Rectal smooth muscle tissue (tissue), 1 donor: ENCODE data around the gene CAMSAP1.

Experiments used
- H3K27ac ChIP-seq: one replicate; pipeline ENCODE4 v1.7.0; 2013; ENCODE audit warnings: low read depth, low read length, inconsistent platforms
- H3K27me3 ChIP-seq: one replicate; pipeline ENCODE4 v1.7.0; 2013; ENCODE audit warnings: low read length; ENCODE audit not compliant: control insufficient read depth, insufficient read depth
- H3K36me3 ChIP-seq: one replicate; pipeline ENCODE4 v1.7.0; 2013; ENCODE audit warnings: low read length; ENCODE audit not compliant: control insufficient read depth, insufficient read depth
- H3K4me1 ChIP-seq: one replicate; pipeline ENCODE4 v1.7.0; 2013; ENCODE audit warnings: low read length; ENCODE audit not compliant: control insufficient read depth, insufficient read depth
- H3K4me3 ChIP-seq: one replicate; pipeline ENCODE4 v1.7.0; 2013; ENCODE audit warnings: low read length
- H3K9ac ChIP-seq: one replicate; pipeline ENCODE4 v1.7.0; 2013; ENCODE audit warnings: low read length

The CAMSAP1 gene

DNA sequence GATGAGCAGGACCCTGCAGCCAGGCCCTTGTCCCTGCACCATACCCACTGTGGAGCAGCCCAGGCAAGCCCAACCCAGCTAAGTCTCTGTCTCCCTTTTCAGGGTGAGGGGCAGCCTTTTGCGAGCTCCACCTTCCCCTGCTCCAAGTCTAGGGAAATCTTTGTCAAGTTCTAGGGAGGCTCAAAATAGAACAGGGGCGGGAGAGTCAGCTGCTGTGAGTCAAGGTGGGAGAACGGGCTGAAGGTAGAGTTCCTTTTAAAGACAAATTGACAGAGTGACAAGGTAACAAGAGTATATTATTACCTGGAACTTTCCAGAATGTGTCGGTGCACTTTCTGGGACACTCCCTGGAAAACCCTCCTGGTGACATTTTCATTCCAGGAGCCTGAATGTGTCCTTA is 140.6 kb downstream of the CAMSAP1 start:
- Histone ChIP-seq H3K36me3 (no peaks in the 10 kb centered on the region), H3K9ac (no peak overlapping the region), H3K4me3 (no peak overlapping the region), H3K27ac (no peak overlapping the region), H3K27me3 (no peaks in the 10 kb centered on the region), H3K4me1 (no peaks in the 10 kb centered on the region)

DNA sequence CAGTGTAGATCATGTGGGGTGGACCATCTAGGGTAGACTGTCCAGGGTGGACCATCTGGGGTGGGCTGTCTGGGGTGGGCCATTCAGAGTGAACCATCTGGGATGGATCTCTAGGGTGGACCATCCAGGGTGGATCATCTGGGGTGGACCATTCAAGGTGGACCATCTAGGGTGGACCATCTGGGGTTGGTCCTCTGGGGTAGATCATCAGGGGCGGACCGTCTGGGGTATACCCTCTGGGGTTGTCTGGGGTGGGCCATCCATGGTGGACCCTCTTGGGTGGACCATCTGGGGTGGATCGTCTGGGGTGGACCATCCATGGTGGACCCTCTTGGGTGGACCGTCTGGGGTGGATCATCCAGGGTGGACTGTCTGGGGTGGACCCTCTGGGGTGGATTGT is 141.1 kb downstream of the CAMSAP1 start:
- no peaks in the 10 kb centered on the region for H3K27me3 ChIP-seq
- H3K4me3 ChIP-seq, result no peak overlapping the region
- no peaks in the 10 kb centered on the region for H3K4me1 ChIP-seq
- no peak overlapping the region for H3K9ac ChIP-seq
- no peak overlapping the region for H3K27ac ChIP-seq
- no peaks in the 10 kb centered on the region for H3K36me3 ChIP-seq

DNA sequence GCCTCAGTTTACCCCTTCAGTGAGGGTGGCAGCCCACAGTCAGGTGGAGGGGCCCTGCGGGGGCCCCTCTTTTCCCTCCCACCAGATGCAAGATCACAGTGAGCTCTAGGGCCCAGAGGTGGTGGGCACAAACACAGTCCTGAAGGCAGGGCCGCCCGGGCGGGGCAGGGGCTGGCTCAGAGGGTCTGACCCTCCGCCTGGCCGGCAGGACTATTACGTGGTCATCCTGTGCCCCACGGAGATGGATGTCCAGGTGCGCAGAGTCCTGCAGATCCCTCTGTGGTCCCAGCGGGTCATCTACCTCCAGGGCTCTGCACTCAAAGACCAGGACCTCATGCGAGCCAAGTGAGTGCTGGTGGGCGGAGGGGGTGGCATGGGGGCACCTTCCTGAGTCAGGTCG is 141.9 kb downstream of the CAMSAP1 start:
- no peak overlapping the region for H3K27ac ChIP-seq
- no peak overlapping the region for H3K9ac ChIP-seq
- H3K27me3 ChIP-seq, result no peaks in the 10 kb centered on the region
- no peaks in the 10 kb centered on the region for H3K36me3 ChIP-seq
- no peaks in the 10 kb centered on the region for H3K4me1 ChIP-seq
- H3K4me3 ChIP-seq, result no peak overlapping the region

DNA sequence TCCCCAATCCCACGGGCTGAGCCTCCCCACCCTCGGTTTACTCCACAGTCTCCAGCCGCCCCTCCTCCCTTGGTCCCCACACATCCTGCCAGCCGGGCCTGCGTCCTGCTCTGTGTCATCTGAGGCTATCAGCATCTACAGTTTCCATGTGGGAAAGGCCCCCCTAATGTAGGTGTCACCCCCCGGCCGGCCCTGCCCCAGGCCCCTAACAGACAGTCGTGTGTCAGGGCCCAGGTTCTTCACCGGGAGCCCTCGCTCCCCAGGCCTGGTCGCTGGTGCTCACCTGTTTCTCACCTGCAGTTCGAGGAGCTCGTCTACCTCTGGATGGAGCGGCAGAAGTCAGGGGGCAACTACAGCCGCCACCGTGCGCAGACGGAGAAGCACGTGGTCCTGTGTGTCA is 142.6 kb downstream of the CAMSAP1 start:
- no peak overlapping the region for H3K4me3 ChIP-seq
- H3K27ac ChIP-seq, result no peak overlapping the region
- no peak overlapping the region for H3K9ac ChIP-seq
- no peaks in the 10 kb centered on the region for H3K36me3 ChIP-seq
- H3K27me3 ChIP-seq, result no peaks in the 10 kb centered on the region
- no peaks in the 10 kb centered on the region for H3K4me1 ChIP-seq

DNA sequence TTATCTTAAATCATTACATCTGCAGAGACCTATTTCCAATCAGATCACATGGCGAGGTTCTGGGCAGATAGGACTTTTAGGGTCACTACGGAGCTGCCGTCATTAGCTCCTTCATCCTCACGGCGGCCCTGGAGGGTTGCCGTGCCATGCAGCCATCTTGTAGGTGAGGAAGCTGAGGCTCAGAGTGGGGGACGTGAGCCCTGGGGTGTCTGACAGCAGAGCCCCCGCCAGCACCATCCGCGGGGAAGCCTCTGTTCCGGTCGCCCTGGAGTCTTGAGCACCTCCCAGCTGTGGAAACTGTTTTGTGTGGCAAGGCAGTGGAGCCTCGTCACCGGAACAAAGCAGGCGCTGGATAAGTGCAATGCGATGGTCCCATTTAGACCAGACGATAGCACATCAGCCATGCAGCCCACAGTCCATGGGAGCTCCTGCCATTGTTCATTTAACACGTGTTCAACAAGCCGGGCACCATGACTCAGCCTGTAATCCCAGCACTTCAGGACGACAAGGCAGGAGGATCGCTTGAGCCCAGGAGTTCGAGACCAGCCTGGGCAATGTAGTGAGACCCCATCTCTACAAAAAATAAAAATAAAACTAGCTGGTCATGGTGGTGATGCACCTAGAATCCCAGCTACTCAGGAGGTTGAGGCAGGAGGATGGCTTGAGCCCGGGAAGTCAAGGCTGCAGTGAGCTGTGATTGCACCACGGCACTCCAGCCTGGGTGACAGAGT is 143.5 kb downstream of the CAMSAP1 start:
- no peak overlapping the region for H3K4me3 ChIP-seq
- H3K9ac ChIP-seq, result no peak overlapping the region
- H3K4me1 ChIP-seq, result no peaks in the 10 kb centered on the region
- no peaks in the 10 kb centered on the region for H3K36me3 ChIP-seq
- H3K27ac ChIP-seq, result no peak overlapping the region
- no peaks in the 10 kb centered on the region for H3K27me3 ChIP-seq

DNA sequence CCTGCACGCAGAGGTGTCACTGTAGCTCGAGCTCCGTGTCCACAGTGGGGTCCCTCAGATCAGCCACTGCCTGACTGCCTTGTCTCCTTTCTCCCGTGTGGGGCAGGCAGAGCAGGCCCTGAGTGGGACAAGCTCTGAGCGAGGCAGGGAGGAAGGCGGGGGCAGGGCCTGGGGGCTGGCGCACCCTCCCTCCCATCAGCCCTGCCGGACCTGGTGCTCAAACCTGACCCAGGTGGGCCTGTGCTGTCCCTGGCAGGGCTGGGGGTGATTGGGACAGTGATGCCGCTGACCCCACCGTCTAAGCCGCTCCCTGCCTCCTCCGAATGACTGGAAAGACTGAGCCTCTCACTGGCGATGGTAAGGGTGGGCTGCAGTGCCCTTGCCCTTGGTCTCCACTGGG is 144.4 kb downstream of the CAMSAP1 start:
- Histone ChIP-seq H3K27ac (no peak overlapping the region), H3K4me3 (no peak overlapping the region), H3K9ac (no peak overlapping the region), H3K36me3 (no peaks in the 10 kb centered on the region), H3K4me1 (no peaks in the 10 kb centered on the region), H3K27me3 (no peaks in the 10 kb centered on the region)

DNA sequence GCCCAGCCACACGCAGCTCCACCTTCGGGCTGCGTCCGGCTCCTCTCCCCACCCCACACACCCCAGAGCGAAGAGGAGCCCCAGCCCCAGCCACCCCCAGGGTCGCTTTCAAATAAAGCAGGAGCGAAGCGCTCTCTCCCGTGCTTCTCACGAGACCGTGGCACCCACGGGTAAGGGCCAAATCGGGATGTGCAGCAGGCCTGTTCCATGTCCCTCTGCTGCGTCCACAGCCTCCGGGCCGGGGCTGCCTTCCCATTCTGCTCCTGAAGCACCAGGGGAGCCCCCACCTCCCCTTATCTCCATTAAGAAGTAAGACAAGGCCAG is 145.5 kb downstream of the CAMSAP1 start:
- H3K27ac ChIP-seq, result no peak overlapping the region
- H3K4me1 ChIP-seq, result no peaks in the 10 kb centered on the region
- no peak overlapping the region for H3K4me3 ChIP-seq
- no peaks in the 10 kb centered on the region for H3K36me3 ChIP-seq
- no peaks in the 10 kb centered on the region for H3K27me3 ChIP-seq
- H3K9ac ChIP-seq, result no peak overlapping the region

DNA sequence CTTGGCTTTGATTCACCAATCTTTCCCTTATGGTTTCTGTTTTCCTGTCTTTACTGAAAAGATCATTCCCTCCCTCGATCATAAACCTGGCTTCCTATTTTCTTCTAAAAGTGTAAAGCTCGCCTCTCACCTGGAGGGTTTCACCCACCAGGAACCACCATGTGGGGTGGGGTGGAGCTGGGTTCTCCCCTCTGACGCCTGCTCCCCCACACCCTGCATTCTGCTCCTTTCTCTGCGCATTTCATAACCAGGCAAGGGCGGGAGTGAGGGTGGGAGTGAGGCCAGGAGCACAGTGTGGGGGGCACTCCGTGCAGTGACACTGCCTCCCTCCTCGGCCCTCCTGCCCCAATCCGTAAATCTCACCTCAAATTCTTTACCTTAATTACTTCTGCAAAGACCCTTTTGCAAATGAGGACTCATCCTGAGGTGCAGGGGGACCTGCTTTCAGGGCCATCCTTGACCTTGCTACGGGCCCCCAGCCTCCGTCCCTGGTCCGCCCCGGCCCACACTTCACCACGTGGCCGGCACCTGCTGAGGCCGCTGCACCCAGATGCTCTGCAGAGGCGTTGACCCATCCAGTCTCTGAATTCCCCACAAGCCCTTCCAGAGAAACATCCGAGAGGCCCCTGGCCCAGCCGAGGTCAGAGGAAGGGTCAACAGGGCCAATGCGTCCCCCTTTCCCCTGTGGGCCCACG is 146.0 kb downstream of the CAMSAP1 start:
- no peak overlapping the region for H3K27ac ChIP-seq

DNA sequence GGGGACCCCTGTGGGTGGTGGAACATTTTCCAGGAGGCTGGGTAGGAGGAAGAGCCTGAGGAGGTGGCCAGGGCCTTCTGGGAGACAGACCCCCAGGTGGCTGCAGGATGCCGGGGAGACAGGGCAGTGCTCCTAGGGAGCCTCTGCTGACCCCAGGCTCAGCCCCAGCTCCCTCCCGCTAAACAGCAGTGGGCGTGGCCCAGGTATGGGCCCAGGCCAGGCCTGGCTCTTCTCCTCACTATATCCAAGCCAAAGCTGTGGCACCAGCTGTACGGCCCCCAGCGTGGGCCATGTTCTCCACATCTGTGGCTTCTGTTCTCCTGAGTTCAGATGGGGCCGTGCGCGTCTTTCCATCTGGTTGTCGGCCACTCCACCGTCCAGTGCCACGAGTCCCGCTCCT is 146.9 kb downstream of the CAMSAP1 start:
- Histone ChIP-seq H3K27ac (no peak overlapping the region), H3K36me3 (no peaks in the 10 kb centered on the region), H3K27me3 (no peaks in the 10 kb centered on the region), H3K9ac (no peak overlapping the region), H3K4me3 (no peak overlapping the region), H3K4me1 (no peaks in the 10 kb centered on the region)

More for the DNA sequence above, 146.0 kb downstream of the CAMSAP1 start:
- Histone ChIP-seq H3K4me1 (no peaks in the 10 kb centered on the region), H3K27me3 (no peaks in the 10 kb centered on the region), H3K4me3 (no peak overlapping the region), H3K36me3 (no peaks in the 10 kb centered on the region), H3K9ac (no peak overlapping the region)

DNA sequence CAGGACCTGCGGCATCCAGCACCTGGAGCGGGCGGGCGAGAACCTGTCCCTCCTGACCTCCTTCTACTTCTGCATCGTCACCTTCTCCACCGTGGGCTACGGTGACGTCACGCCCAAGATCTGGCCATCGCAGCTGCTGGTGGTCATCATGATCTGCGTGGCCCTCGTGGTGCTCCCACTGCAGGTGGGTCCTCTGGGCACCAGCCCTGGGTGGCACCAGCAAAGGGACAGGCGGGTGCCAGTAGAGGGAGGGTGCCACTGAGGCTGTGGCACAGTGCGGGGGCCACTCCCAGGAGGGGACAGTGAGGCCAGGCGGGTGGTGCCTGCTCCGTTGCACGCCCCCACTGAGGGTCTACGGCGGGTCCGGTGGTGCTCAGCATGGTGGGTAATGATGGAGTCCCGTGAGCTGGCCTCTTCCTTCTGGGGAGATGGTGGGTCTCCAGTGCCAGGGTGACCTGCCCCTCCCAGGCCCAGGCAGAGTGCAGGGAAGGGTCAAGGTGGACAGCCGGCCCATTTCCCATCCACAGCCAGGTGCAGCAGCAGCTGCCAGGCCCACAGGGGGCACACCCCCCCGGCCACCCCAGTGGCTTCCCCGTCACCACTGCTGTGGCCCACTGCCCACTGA is 147.6 kb downstream of the CAMSAP1 start:
- H3K9ac ChIP-seq, result no peak overlapping the region
- no peaks in the 10 kb centered on the region for H3K27me3 ChIP-seq
- no peaks in the 10 kb centered on the region for H3K4me1 ChIP-seq
- no peak overlapping the region for H3K4me3 ChIP-seq
- no peak overlapping the region for H3K27ac ChIP-seq
- H3K36me3 ChIP-seq, result no peaks in the 10 kb centered on the region

DNA sequence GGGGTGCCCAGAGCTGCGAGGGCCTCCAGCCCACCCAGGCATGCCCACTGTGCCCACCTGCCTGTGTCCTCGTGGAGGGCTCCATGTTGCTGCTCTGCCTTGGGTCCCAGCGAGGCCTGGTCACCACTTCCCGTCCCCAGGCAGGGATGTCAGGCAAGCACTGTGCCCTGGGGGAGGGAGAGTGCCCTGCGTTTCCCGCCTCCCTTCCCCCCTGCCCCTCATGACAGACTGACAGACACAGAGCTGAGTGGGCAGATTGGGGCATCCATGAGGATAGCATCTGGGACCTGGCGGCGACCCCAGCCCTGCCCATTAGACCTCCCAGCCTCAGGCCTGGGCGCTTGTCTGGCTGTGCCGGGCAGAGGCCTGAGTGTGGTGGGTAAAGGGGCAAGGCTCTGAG is 148.5 kb downstream of the CAMSAP1 start:
- Histone ChIP-seq H3K36me3 (no peaks in the 10 kb centered on the region), H3K27ac (no peak overlapping the region), H3K27me3 (no peaks in the 10 kb centered on the region), H3K4me3 (no peak overlapping the region), H3K4me1 (no peaks in the 10 kb centered on the region), H3K9ac (no peak overlapping the region)
